Measurements from ENCODE around the gene SH3YL1. TPM values are rescaled to one million over a fixed set of nuclear protein-coding genes. Genes with fewer than 3 reads are reported as not detected.

SH3YL1 gene
- total and polyA plus RNA-seq, 2 of the 4 experiments (the other 2 are of a cell fraction): 18.1 to 21.2 TPM

GRCh38 chr2:236993-237539 is 26.8 kb downstream of the SH3YL1 start:
- peaks cover 4% of the 10 kb centered on the region; the same call in 1 of the 2 replicates for H3K9me1 ChIP-seq (ENCODE audit: insufficient read depth, low read length)
- DNase-seq (no peak), ATAC-seq (ENCODE audit: low read depth) (no peak)
- WGBS, 2 experiments (ENCODE audit: extremely low coverage in 2 of 2, insufficient read length in 1 of 2): no CpG with 5 or more reads among the region's 6 CpGs
- BruUV-seq (replicated peaks): no TSS peak
- no peak overlapping the region for H2BK15ac ChIP-seq (ENCODE audit: low read depth, low read length)
- no peak overlapping the region for H2AK5ac ChIP-seq (ENCODE audit: low read depth, low read length)
- no peak overlapping the region for H3K4ac ChIP-seq (ENCODE audit: low read depth, low read length)
- no peak overlapping the region for H3K9ac ChIP-seq (ENCODE audit: low read depth, low read length)
- no peak overlapping the region for H2BK5ac ChIP-seq (ENCODE audit: low read depth, low read length, poor library complexity, severe bottlenecking)
- no peaks in the 10 kb centered on the region for H3K27me3 ChIP-seq (ENCODE audit: control insufficient read depth, insufficient read depth, low read length)
- H3K4me2 ChIP-seq (ENCODE audit: low read depth, low read length): no peak overlapping the region
- H2AFZ ChIP-seq (replicated peaks; ENCODE audit: low read length, poor library complexity): no peak overlapping the region
- no peak overlapping the region for H3K4me3 ChIP-seq (ENCODE audit: insufficient read depth, low read depth, low read length)
- in situ Hi-C loops (cut with MboI; ENCODE audit: low sequenced_read_pairs) (no loop called here), intact Hi-C loops (cut with micrococcal nuclease) (no loop called here), dilution Hi-C loops (cut with HindIII; ENCODE audit: low sequenced_read_pairs, unreplicated experiment) (no loop called here)
- no peak overlapping the region for H4K91ac ChIP-seq (ENCODE audit: insufficient read depth, low read depth, low read length)
- H3K23ac ChIP-seq (ENCODE audit: low read depth, low read length): no peak overlapping the region
- H2AK9ac ChIP-seq (replicated peaks; ENCODE audit: low read depth, low read length, poor library complexity): no peak overlapping the region
- H3K4me1 ChIP-seq (ENCODE audit: control insufficient read depth, insufficient read depth, low read length): no peaks in the 10 kb centered on the region
- CTCF ChIA-PET: interaction anchor here (0.8 to 0.9 kb wide), 2 partner anchors 10 to 53 kb away, joined by 4 to 6 read pairs; no protein-coding TSS in a partner anchor
- no peak for TF ChIP-seq USF2 (IDR thresholded peaks at IDR 0.05; ENCODE audit: low read depth, low read length)
- TF ChIP-seq RAD21 (IDR thresholded peaks at IDR 0.05; ENCODE audit: low read length): no peak
- TF ChIP-seq SMC3 (IDR thresholded peaks at IDR 0.05; ENCODE audit: low read depth, low read length): no peak
- no peak for TF ChIP-seq CTCF (conservative IDR thresholded peaks at IDR 0.05; ENCODE audit: low read depth, low read length)
- no peak for TF ChIP-seq MAZ (IDR thresholded peaks at IDR 0.05; ENCODE audit: borderline replicate concordance, low read depth, low read length)
- TF ChIP-seq BHLHE40 (IDR thresholded peaks at IDR 0.05; ENCODE audit: low read depth, low read length): no peak
- no peak for TF ChIP-seq ELK1 (IDR thresholded peaks at IDR 0.05; ENCODE audit: borderline replicate concordance, low read depth, low read length)
- TF ChIP-seq FOS (IDR thresholded peaks at IDR 0.05; ENCODE audit: low read depth, low read length): no peak
- TF ChIP-seq NFE2L2 (IDR thresholded peaks at IDR 0.05; ENCODE audit: low read depth, low read length): no peak
- TF ChIP-seq MAFK (IDR thresholded peaks at IDR 0.05; ENCODE audit: low read depth, low read length): no peak
- TF ChIP-seq RCOR1 (IDR thresholded peaks at IDR 0.05; ENCODE audit: insufficient replicate concordance, low read length): no peak
- TF ChIP-seq POLR2A (IDR thresholded peaks at IDR 0.05; ENCODE audit: low read depth, low read length): no peak
- no peak for TF ChIP-seq MXI1 (IDR thresholded peaks at IDR 0.05; ENCODE audit: borderline replicate concordance, low read depth, low read length)
- no peak for TF ChIP-seq CEBPB (IDR thresholded peaks at IDR 0.05; ENCODE audit: low read depth, low read length)
- TF ChIP-seq RFX5 (IDR thresholded peaks at IDR 0.05; ENCODE audit: low read depth, low read length): no peak
- no peak for TF ChIP-seq CHD1 (IDR thresholded peaks at IDR 0.05; ENCODE audit: low read depth, low read length)
- H4K5ac ChIP-seq (ENCODE audit: low read depth, low read length): no peak overlapping the region
- H3K36me3 ChIP-seq (ENCODE audit: control insufficient read depth, insufficient read depth, low read length): peaks cover 7% of the 10 kb centered on the region
- H4K8ac ChIP-seq (ENCODE audit: low read depth in 2 of 2, low read length in 2 of 2): no peak overlapping the region
- no peaks in the 10 kb centered on the region for H4K20me1 ChIP-seq (ENCODE audit: insufficient read depth, low read length)
- POLR2A ChIA-PET (ENCODE audit: unreplicated experiment): no interaction called here
- no peak overlapping the region for H3K56ac ChIP-seq (ENCODE audit: extremely low read depth, insufficient read depth, low read length)
- no peaks in the 10 kb centered on the region for H3K79me1 ChIP-seq (ENCODE audit: low read depth in 1 of 2, low read length in 2 of 2)
- no peak overlapping the region for H2BK120ac ChIP-seq (ENCODE audit: low read depth, low read length)
- no peaks in the 10 kb centered on the region for H3K9me3 ChIP-seq (ENCODE audit: control insufficient read depth, insufficient read depth, low read length)
- H2BK20ac ChIP-seq (ENCODE audit: low read depth, low read length): no peak overlapping the region
- no peak overlapping the region for H3K27ac ChIP-seq (ENCODE audit: insufficient read depth, low read length)
- no peak overlapping the region for H3K14ac ChIP-seq (replicated peaks; ENCODE audit: low read depth, low read length)
- no peak overlapping the region for H3K18ac ChIP-seq (ENCODE audit: low read depth, low read length)

Data from IMR-90 (cell line).